ENCODE measurements around the gene RFX8.

GRCh38 chr2:101348883-101349282 is 126.0 kb downstream of the RFX8 start:
- TF ChIP-seq POLR2A (IDR thresholded peaks at IDR 0.05; ENCODE audit: low read depth, low read length) (no peak), TAF1 (IDR thresholded peaks at IDR 0.05; ENCODE audit: low read depth, low read length) (no peak)

Measured in GM12891 (cell line).